WI38 (cell line): Measurements from ENCODE around the gene GSG1L.

Source experiments
- H3K4me3 ChIP-seq: 2 replicates; pipeline ENCODE4 v1.5.1; 2011; ENCODE audit warnings: low read depth, mild to moderate bottlenecking, control low read depth, low read length
- CTCF ChIP-seq: IDR thresholded peaks from 2 replicates; pipeline ENCODE4 v1.5.1; 2012; ENCODE audit warnings: low read depth, mild to moderate bottlenecking, control low read depth, low read length

GSG1L gene

GRCh38 chr16:27921134-27921533 lies 142.4 kb downstream of the GSG1L start:
- no peak overlapping the region for H3K4me3 ChIP-seq
- no peak for TF ChIP-seq CTCF

GRCh38 chr16:27920391-27920891 lies 143.1 kb downstream of the GSG1L start:
- no peak overlapping the region for H3K4me3 ChIP-seq
- peak; percentile 21 for TF ChIP-seq CTCF

GRCh38 chr16:27918755-27919154 lies 144.8 kb downstream of the GSG1L start:
- no peak for TF ChIP-seq CTCF

GRCh38 chr16:27917949-27918348 lies 145.6 kb downstream of the GSG1L start:
- H3K4me3 ChIP-seq, result no peak overlapping the region
- no peak for TF ChIP-seq CTCF

More at GRCh38 chr16:27918755-27919154, 144.8 kb downstream of the GSG1L start:
- H3K4me3 ChIP-seq, result no peak overlapping the region

- H3K4me3 ChIP-seq, result no peak overlapping the region
- TF ChIP-seq CTCF, result no peak
These were observed 152.0 kb downstream of the GSG1L start for GRCh38 chr16:27911486-27911885.

- TF ChIP-seq CTCF, result no peak
- no peak overlapping the region for H3K4me3 ChIP-seq
These were observed 156.0 kb downstream of the GSG1L start for GRCh38 chr16:27907457-27907972.

GRCh38 chr16:27906883-27907282 lies 156.6 kb downstream of the GSG1L start:
- TF ChIP-seq CTCF, result no peak
- no peak overlapping the region for H3K4me3 ChIP-seq
